HEK293 (cell line): ENCODE data around the gene ZNF593OS.

Experiments
- FEZF1 ChIP-seq: fragments of 450-650 bp; formaldehyde crosslinking; IDR thresholded peaks from 2 replicates; pipeline ENCODE4 v1.5.1; 2016; ENCODE audit warnings: missing biosample characterization, missing genetic modification characterization
- HOXA7 ChIP-seq: sonication (generic); formaldehyde crosslinking; IDR thresholded peaks from 2 replicates; pipeline ENCODE4 v1.8.1; 2022; ENCODE audit warnings: missing genetic modification reagents, borderline replicate concordance
- KLF9 ChIP-seq: fragments of 450-650 bp; formaldehyde crosslinking; IDR thresholded peaks from 2 replicates; pipeline ENCODE4 v1.5.1; 2016; ENCODE audit warnings: missing biosample characterization, missing genetic modification characterization, low read depth
- MEIS1 ChIP-seq: sonication (generic); formaldehyde crosslinking; IDR thresholded peaks from 2 replicates; pipeline ENCODE4 v1.8.1; 2022; ENCODE audit warnings: missing genetic modification reagents, mild to moderate bottlenecking, borderline replicate concordance
- PRDM1 ChIP-seq: fragments of 450-650 bp; formaldehyde crosslinking; IDR thresholded peaks from 2 replicates; pipeline ENCODE4; 2016; ENCODE audit warnings: missing biosample characterization, missing genetic modification characterization
- SETDB1 ChIP-seq: IDR thresholded peaks from one replicate; pipeline ENCODE4 v1.6.1; 2017; ENCODE audit warnings: mild to moderate bottlenecking, low read length, moderate library complexity, mixed read lengths; ENCODE audit not compliant: insufficient read length
- SP3 ChIP-seq: fragments of 450-650 bp; formaldehyde crosslinking; IDR thresholded peaks from 2 replicates; pipeline ENCODE4 v1.5.1; 2016; ENCODE audit warnings: missing biosample characterization, missing genetic modification characterization
- ZEB2 ChIP-seq: fragments of 450-650 bp; formaldehyde crosslinking; IDR thresholded peaks from 2 replicates; pipeline ENCODE4 v1.5.1; 2016; ENCODE audit warnings: missing biosample characterization, missing genetic modification characterization
- ZFHX2 ChIP-seq: fragments of 450-650 bp; formaldehyde crosslinking; conservative IDR thresholded peaks from 2 replicates; pipeline ENCODE4 v1.5.1; 2016; ENCODE audit warnings: missing biosample characterization, missing genetic modification characterization
- ZNF169 ChIP-seq: fragments of 450-650 bp; formaldehyde crosslinking; IDR thresholded peaks from 2 replicates; pipeline ENCODE4 v1.5.1; 2016; ENCODE audit warnings: missing biosample characterization, missing genetic modification characterization
- ZNF175 ChIP-seq: fragments of 450-650 bp; formaldehyde crosslinking; IDR thresholded peaks from 2 replicates; pipeline ENCODE4 v1.5.1; 2016; ENCODE audit warnings: missing biosample characterization, missing genetic modification characterization
- ZNF354C ChIP-seq: fragments of 450-650 bp; formaldehyde crosslinking; IDR thresholded peaks from 2 replicates; pipeline ENCODE4 v1.5.1; 2016; ENCODE audit warnings: missing biosample characterization, missing genetic modification characterization, low read depth, borderline replicate concordance
- ZNF416 ChIP-seq: fragments of 450-650 bp; formaldehyde crosslinking; IDR thresholded peaks from 2 replicates; pipeline ENCODE4 v1.5.1; 2016; ENCODE audit warnings: missing biosample characterization, missing genetic modification characterization
- ZNF560 ChIP-seq: fragments of 450-650 bp; formaldehyde crosslinking; IDR thresholded peaks from 2 replicates; pipeline ENCODE4 v1.5.1; 2017; ENCODE audit warnings: missing biosample characterization, missing genetic modification characterization, borderline replicate concordance
- ZNF626 ChIP-seq: fragments of 450-650 bp; sonication (Bioruptor Pico); formaldehyde crosslinking; IDR thresholded peaks from 2 replicates; pipeline ENCODE4 v1.5.1; 2018; ENCODE audit warnings: missing biosample characterization, missing genetic modification characterization, inconsistent platforms
- ZNF629 ChIP-seq: fragments of 450-650 bp; formaldehyde crosslinking; IDR thresholded peaks from 2 replicates; pipeline ENCODE4 v1.5.1; 2017; ENCODE audit warnings: missing biosample characterization, missing genetic modification characterization
- ZNF707 ChIP-seq: fragments of 450-650 bp; formaldehyde crosslinking; IDR thresholded peaks from 2 replicates; pipeline ENCODE4 v1.5.1; 2016; ENCODE audit warnings: missing biosample characterization, missing genetic modification characterization
- ZNF777 ChIP-seq: fragments of 450-650 bp; formaldehyde crosslinking; IDR thresholded peaks from 2 replicates; pipeline ENCODE4 v1.5.1; 2017; ENCODE audit warnings: missing biosample characterization, missing genetic modification characterization, borderline replicate concordance
- ZSCAN30 ChIP-seq: fragments of 450-650 bp; IDR thresholded peaks from 2 replicates; pipeline ENCODE4 v1.5.1; 2018; ENCODE audit warnings: missing biosample characterization, mild to moderate bottlenecking, missing genetic modification characterization, moderate library complexity
- ZXDB ChIP-seq: fragments of 450-650 bp; formaldehyde crosslinking; IDR thresholded peaks from 2 replicates; pipeline ENCODE4 v1.5.1; 2016; ENCODE audit warnings: missing biosample characterization, missing genetic modification characterization
- TF ChIP-seq, protein P1 (sequence below): fragments of 450-650 bp; formaldehyde crosslinking; IDR thresholded peaks from 2 replicates; pipeline ENCODE4 v1.5.1; 2017; ENCODE audit warnings: missing biosample characterization, missing genetic modification characterization
- TF ChIP-seq, protein P2 (sequence below): fragments of 450-650 bp; formaldehyde crosslinking; IDR thresholded peaks from 2 replicates; pipeline ENCODE4 v1.5.1; 2017; ENCODE audit warnings: missing biosample characterization, mild to moderate bottlenecking, missing genetic modification characterization, moderate library complexity
- TF ChIP-seq, protein P3 (sequence below): fragments of 450-650 bp; formaldehyde crosslinking; optimal IDR thresholded peaks from 2 replicates; pipeline ENCODE3; 2016; ENCODE audit warnings: missing biosample characterization, mild to moderate bottlenecking, missing genetic modification characterization
- TF ChIP-seq, protein P4 (sequence below): fragments of 450-650 bp; formaldehyde crosslinking; IDR thresholded peaks from 2 replicates; pipeline ENCODE4 v1.5.1; 2016; ENCODE audit warnings: missing biosample characterization, missing genetic modification characterization, low read depth
- TF ChIP-seq, protein P5 (sequence below): fragments of 450-650 bp; formaldehyde crosslinking; IDR thresholded peaks from 2 replicates; pipeline ENCODE4 v1.5.1; 2016; ENCODE audit warnings: missing biosample characterization, missing genetic modification characterization, borderline replicate concordance
- TF ChIP-seq, protein P6 (sequence below): fragments of 450-650 bp; IDR thresholded peaks from 2 replicates; pipeline ENCODE4 v1.5.1; 2018; ENCODE audit warnings: missing biosample characterization, mild to moderate bottlenecking, missing genetic modification characterization
- TF ChIP-seq, protein P7 (sequence below): fragments of 450-650 bp; IDR thresholded peaks from 2 replicates; pipeline ENCODE4 v1.5.1; 2018; ENCODE audit warnings: missing biosample characterization, missing genetic modification characterization

The ZNF593OS gene

DNA sequence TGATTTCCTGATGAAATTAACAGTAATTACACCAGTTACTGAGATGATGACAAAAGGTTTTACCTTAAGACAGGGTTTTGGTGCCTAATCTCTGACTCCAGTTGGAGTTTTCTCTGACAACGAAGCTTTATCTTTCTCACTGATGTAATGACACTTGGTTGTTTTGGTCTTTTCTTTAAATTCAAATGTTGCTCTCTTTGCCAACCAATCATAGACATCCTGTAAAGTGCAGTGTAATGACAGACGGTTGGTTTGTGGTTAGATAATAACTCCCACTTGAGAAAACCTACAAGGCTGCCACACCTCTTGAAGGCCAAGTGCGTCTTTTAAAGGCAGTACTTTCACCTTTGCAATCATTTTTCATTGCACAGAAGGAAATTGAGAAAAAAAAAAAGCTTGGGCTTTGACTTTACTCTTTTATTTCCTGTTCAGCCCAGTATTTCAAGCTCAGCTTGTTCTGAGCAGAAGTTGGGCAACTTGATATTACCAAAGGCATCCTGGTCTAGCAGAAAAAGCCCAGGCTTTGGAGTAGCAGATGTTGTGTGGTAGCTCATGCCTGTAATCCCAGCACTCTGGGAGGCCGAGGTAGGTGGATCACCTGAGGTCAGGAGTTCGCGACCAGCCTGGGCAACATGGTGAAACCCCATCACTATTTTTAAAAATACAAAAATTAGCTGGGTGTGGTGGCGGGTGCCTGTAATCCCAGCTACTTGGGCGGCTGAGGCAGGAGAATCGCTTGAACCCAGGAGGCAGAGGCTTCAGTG, 45.1 kb downstream of the ZNF593OS start (continued):
- TF ChIP-seq, protein P1, sequence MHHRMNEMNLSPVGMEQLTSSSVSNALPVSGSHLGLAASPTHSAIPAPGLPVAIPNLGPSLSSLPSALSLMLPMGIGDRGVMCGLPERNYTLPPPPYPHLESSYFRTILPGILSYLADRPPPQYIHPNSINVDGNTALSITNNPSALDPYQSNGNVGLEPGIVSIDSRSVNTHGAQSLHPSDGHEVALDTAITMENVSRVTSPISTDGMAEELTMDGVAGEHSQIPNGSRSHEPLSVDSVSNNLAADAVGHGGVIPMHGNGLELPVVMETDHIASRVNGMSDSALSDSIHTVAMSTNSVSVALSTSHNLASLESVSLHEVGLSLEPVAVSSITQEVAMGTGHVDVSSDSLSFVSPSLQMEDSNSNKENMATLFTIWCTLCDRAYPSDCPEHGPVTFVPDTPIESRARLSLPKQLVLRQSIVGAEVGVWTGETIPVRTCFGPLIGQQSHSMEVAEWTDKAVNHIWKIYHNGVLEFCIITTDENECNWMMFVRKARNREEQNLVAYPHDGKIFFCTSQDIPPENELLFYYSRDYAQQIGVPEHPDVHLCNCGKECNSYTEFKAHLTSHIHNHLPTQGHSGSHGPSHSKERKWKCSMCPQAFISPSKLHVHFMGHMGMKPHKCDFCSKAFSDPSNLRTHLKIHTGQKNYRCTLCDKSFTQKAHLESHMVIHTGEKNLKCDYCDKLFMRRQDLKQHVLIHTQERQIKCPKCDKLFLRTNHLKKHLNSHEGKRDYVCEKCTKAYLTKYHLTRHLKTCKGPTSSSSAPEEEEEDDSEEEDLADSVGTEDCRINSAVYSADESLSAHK (tag by site-specific recombination), result peak; percentile 41
- TF ChIP-seq ZNF629 (tag by site-specific recombination), result peak; percentile 66; the same call in 1 of the 2 replicates
- TF ChIP-seq, protein P2, sequence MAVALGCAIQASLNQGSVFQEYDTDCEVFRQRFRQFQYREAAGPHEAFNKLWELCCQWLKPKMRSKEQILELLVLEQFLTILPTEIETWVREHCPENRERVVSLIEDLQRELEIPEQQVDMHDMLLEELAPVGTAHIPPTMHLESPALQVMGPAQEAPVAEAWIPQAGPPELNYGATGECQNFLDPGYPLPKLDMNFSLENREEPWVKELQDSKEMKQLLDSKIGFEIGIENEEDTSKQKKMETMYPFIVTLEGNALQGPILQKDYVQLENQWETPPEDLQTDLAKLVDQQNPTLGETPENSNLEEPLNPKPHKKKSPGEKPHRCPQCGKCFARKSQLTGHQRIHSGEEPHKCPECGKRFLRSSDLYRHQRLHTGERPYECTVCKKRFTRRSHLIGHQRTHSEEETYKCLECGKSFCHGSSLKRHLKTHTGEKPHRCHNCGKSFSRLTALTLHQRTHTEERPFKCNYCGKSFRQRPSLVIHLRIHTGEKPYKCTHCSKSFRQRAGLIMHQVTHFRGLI (tag by site-specific recombination), result peak; percentile 64; the same call in 1 of the 2 replicates
- TF ChIP-seq SETDB1, result peak; percentile 63
- TF ChIP-seq ZFHX2 (tag by site-specific recombination), result no peak; the same call in 1 of the 2 replicates
- TF ChIP-seq, protein P3, sequence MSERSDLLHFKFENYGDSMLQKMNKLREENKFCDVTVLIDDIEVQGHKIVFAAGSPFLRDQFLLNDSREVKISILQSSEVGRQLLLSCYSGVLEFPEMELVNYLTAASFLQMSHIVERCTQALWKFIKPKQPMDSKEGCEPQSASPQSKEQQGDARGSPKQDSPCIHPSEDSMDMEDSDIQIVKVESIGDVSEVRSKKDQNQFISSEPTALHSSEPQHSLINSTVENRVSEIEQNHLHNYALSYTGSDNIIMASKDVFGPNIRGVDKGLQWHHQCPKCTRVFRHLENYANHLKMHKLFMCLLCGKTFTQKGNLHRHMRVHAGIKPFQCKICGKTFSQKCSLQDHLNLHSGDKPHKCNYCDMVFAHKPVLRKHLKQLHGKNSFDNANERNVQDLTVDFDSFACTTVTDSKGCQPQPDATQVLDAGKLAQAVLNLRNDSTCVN (tag by site-specific recombination), result no peak
- no peak for TF ChIP-seq ZNF416 (tag by site-specific recombination)
- no peak for TF ChIP-seq ZNF175 (tag by site-specific recombination)
- TF ChIP-seq ZSCAN30 (tag by site-specific recombination), result 0 out of 2 replicates have a peak, but pooled peaks have one; percentile 54
- TF ChIP-seq ZXDB (tag by site-specific recombination), result peak; percentile 72
- TF ChIP-seq ZNF777 (tag by site-specific recombination), result no peak
- TF ChIP-seq, protein P4, sequence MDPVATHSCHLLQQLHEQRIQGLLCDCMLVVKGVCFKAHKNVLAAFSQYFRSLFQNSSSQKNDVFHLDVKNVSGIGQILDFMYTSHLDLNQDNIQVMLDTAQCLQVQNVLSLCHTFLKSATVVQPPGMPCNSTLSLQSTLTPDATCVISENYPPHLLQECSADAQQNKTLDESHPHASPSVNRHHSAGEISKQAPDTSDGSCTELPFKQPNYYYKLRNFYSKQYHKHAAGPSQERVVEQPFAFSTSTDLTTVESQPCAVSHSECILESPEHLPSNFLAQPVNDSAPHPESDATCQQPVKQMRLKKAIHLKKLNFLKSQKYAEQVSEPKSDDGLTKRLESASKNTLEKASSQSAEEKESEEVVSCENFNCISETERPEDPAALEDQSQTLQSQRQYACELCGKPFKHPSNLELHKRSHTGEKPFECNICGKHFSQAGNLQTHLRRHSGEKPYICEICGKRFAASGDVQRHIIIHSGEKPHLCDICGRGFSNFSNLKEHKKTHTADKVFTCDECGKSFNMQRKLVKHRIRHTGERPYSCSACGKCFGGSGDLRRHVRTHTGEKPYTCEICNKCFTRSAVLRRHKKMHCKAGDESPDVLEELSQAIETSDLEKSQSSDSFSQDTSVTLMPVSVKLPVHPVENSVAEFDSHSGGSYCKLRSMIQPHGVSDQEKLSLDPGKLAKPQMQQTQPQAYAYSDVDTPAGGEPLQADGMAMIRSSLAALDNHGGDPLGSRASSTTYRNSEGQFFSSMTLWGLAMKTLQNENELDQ, result no peak
- no peak for TF ChIP-seq ZNF354C (tag by site-specific recombination)
- TF ChIP-seq FEZF1 (tag by site-specific recombination), result peak; percentile 100
- TF ChIP-seq, protein P5, sequence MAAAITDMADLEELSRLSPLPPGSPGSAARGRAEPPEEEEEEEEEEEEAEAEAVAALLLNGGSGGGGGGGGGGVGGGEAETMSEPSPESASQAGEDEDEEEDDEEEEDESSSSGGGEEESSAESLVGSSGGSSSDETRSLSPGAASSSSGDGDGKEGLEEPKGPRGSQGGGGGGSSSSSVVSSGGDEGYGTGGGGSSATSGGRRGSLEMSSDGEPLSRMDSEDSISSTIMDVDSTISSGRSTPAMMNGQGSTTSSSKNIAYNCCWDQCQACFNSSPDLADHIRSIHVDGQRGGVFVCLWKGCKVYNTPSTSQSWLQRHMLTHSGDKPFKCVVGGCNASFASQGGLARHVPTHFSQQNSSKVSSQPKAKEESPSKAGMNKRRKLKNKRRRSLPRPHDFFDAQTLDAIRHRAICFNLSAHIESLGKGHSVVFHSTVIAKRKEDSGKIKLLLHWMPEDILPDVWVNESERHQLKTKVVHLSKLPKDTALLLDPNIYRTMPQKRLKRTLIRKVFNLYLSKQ (tag by site-specific recombination), result no peak
- TF ChIP-seq ZNF626 (tag by site-specific recombination), result no peak
- TF ChIP-seq MEIS1 (CRISPR knock-in tag), result no peak
- no peak for TF ChIP-seq ZNF560 (tag by site-specific recombination)
- TF ChIP-seq KLF9 (tag by site-specific recombination), result peak; percentile 43
- TF ChIP-seq HOXA7, result no peak
- TF ChIP-seq, protein P6, sequence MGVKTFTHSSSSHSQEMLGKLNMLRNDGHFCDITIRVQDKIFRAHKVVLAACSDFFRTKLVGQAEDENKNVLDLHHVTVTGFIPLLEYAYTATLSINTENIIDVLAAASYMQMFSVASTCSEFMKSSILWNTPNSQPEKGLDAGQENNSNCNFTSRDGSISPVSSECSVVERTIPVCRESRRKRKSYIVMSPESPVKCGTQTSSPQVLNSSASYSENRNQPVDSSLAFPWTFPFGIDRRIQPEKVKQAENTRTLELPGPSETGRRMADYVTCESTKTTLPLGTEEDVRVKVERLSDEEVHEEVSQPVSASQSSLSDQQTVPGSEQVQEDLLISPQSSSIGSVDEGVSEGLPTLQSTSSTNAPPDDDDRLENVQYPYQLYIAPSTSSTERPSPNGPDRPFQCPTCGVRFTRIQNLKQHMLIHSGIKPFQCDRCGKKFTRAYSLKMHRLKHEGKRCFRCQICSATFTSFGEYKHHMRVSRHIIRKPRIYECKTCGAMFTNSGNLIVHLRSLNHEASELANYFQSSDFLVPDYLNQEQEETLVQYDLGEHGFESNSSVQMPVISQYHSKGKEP, result peak; percentile 58; the same call in 1 of the 2 replicates
- no peak; the same call in 1 of the 2 replicates for TF ChIP-seq PRDM1 (tag by site-specific recombination)
- TF ChIP-seq SP3 (tag by site-specific recombination), result 0 out of 2 replicates have a peak, but pooled peaks have one; percentile 35
- no peak for TF ChIP-seq ZNF169 (tag by site-specific recombination)
- no peak for TF ChIP-seq ZNF707 (tag by site-specific recombination)
- TF ChIP-seq ZEB2 (tag by site-specific recombination), result 0 out of 2 replicates have a peak, but pooled peaks have one; percentile 32
- TF ChIP-seq, protein P7, sequence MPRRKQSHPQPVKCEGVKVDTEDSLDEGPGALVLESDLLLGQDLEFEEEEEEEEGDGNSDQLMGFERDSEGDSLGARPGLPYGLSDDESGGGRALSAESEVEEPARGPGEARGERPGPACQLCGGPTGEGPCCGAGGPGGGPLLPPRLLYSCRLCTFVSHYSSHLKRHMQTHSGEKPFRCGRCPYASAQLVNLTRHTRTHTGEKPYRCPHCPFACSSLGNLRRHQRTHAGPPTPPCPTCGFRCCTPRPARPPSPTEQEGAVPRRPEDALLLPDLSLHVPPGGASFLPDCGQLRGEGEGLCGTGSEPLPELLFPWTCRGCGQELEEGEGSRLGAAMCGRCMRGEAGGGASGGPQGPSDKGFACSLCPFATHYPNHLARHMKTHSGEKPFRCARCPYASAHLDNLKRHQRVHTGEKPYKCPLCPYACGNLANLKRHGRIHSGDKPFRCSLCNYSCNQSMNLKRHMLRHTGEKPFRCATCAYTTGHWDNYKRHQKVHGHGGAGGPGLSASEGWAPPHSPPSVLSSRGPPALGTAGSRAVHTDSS (tag by site-specific recombination), result peak; percentile 27; the same call in 1 of the 2 replicates
